SK-N-SH (cell line): ENCODE data around the gene ZCCHC17. TPM values are rescaled to one million over a fixed set of nuclear protein-coding genes. Genes with fewer than 3 reads are reported as not detected.

ENCODE experiments used
- CTCF ChIA-PET: fragments of 300-600, 350-600 bp; formaldehyde crosslinking; extraction: SDS; loops from one replicate; lab custom pipeline; 2021; lab: Yijun Ruan, JAX
- POLR2A ChIA-PET: fragments of 350-600 bp; sonication (Branson Sonifier 250); formaldehyde crosslinking; extraction: SDS; loops from one replicate; lab custom pipeline; 2020; ENCODE audit warnings: antibody characterized with exemption, inconsistent platforms; lab: Yijun Ruan, JAX
- DNase-seq: peaks from one replicate; pipeline ENCODE4 v3.0.0; 2012
- H2AFZ ChIP-seq: fragments of 200-600 bp; sonication (generic); 2 replicates; pipeline ENCODE4 v1.8.1; 2016; ENCODE audit warnings: antibody characterized with exemption, mild to moderate bottlenecking, low read depth
- H3F3A ChIP-seq: fragments of 200-600 bp; sonication (generic); replicated peaks from 2 replicates; pipeline ENCODE3; 2016; ENCODE audit warnings: antibody characterized with exemption, mild to moderate bottlenecking; ENCODE audit not compliant: insufficient read depth
- H3K27ac ChIP-seq, 2 experiments: fragments of 200-500 bp in 1 of 2; fragments of 200-600 bp in 1 of 2; sonication (Bioruptor generic) in 1 of 2; sonication (generic), shearing (Covaris generic) in 1 of 2; 2 replicates each; pipeline versions ENCODE4 v1.5.1 to v1.6.1; 2014 to 2016; ENCODE audit warnings: low read depth in 2 of 2, inconsistent platforms in 1 of 2, low read length in 1 of 2, mild to moderate bottlenecking in 1 of 2, mixed read lengths in 1 of 2
- H3K27me3 ChIP-seq: fragments of 200-600 bp; sonication (generic), shearing (Covaris generic); 2 replicates; pipeline ENCODE4 v1.6.1; 2016; ENCODE audit warnings: mixed run types; ENCODE audit not compliant: insufficient read depth
- H3K36me3 ChIP-seq, 2 experiments: fragments of 200-500 bp in 1 of 2; fragments of 200-600 bp in 1 of 2; sonication (Bioruptor generic) in 1 of 2; sonication (generic) in 1 of 2; replicated peaks in 1 of 2; 2 replicates each; pipeline versions ENCODE3 to v1.5.1; 2014 to 2016; ENCODE audit warnings: low read length in 1 of 2, mild to moderate bottlenecking in 1 of 2; ENCODE audit not compliant: insufficient read depth in 2 of 2, control insufficient read depth in 1 of 2
- H3K4me1 ChIP-seq, 2 experiments: fragments of 200-500 bp in 1 of 2; fragments of 200-600 bp in 1 of 2; sonication (Bioruptor generic) in 1 of 2; sonication (generic), shearing (Covaris generic) in 1 of 2; 2 replicates each; pipeline versions ENCODE4 v1.5.1 to v1.6.1; 2014 to 2016; ENCODE audit warnings: low read depth in 1 of 2, low read length in 1 of 2, mixed run types in 1 of 2; ENCODE audit not compliant: insufficient read depth in 2 of 2, control insufficient read depth in 1 of 2
- H3K4me2 ChIP-seq: fragments of 200-600 bp; sonication (generic), shearing (Covaris generic); 2 replicates; pipeline ENCODE4 v1.6.1; 2017; ENCODE audit warnings: mixed run types
- H3K4me3 ChIP-seq, 2 experiments: fragments of 200-500 bp in 1 of 2; fragments of 200-600 bp in 1 of 2; sonication (Bioruptor generic) in 1 of 2; sonication (generic), shearing (Covaris generic) in 1 of 2; 2 replicates each; pipeline versions ENCODE4 v1.5.1 to v1.8.1; 2014 to 2016; ENCODE audit warnings: low read depth in 2 of 2, inconsistent platforms in 1 of 2, low read length in 1 of 2, mild to moderate bottlenecking in 1 of 2, mixed read lengths in 1 of 2, moderate library complexity in 1 of 2
- H3K79me2 ChIP-seq: fragments of 200-600 bp; sonication (generic); 2 replicates; pipeline ENCODE4 v1.8.1; 2017; ENCODE audit warnings: mild to moderate bottlenecking; ENCODE audit not compliant: insufficient read depth
- H3K9ac ChIP-seq: fragments of 200-600 bp; sonication (generic); 2 replicates; pipeline ENCODE4 v1.6.1; 2017; ENCODE audit warnings: mixed run types
- H3K9me2 ChIP-seq: fragments of 200-600 bp; sonication (generic); 2 replicates; pipeline ENCODE4 v1.6.1; 2017; ENCODE audit warnings: mixed run types
- H3K9me3 ChIP-seq: fragments of 200-600 bp; sonication (generic); 2 replicates; pipeline ENCODE4 v1.6.1; 2017; ENCODE audit warnings: mixed run types, mild to moderate bottlenecking, moderate library complexity
- H4K20me1 ChIP-seq: fragments of 200-600 bp; sonication (generic); 2 replicates; pipeline ENCODE4 v1.6.1; 2017; ENCODE audit warnings: mild to moderate bottlenecking, mixed run types; ENCODE audit not compliant: insufficient read depth
- ELF1 ChIP-seq: IDR thresholded peaks from 2 replicates; pipeline ENCODE4 v1.4.0; 2012
- EZH2phosphoT487 ChIP-seq: fragments of 200-600 bp; sonication (generic); IDR thresholded peaks from 2 replicates; pipeline ENCODE4 v1.6.1; 2017; ENCODE audit warnings: low read depth, mixed run types, mild to moderate bottlenecking, antibody characterized with exemption, moderate library complexity, borderline replicate concordance
- FOSL2 ChIP-seq: IDR thresholded peaks from 2 replicates; pipeline ENCODE4 v1.4.0; 2012; ENCODE audit warnings: low read depth, mild to moderate bottlenecking, moderate library complexity, borderline replicate concordance
- FOXJ3 ChIP-seq: sonication (generic); formaldehyde crosslinking; IDR thresholded peaks from 2 replicates; pipeline ENCODE4 v1.5.1; 2020; ENCODE audit warnings: mild to moderate bottlenecking, missing genetic modification reagents
- FOXM1 ChIP-seq: IDR thresholded peaks from 2 replicates; pipeline ENCODE4 v1.4.0; 2012; ENCODE audit warnings: low read depth, mild to moderate bottlenecking
- GABPA ChIP-seq: IDR thresholded peaks from 2 replicates; pipeline ENCODE4 v1.4.0; 2012; ENCODE audit warnings: low read depth, mild to moderate bottlenecking
- GATA2 ChIP-seq: sonication (generic); formaldehyde crosslinking; IDR thresholded peaks from 2 replicates; pipeline ENCODE4 v1.5.0; 2020; ENCODE audit warnings: mild to moderate bottlenecking, missing genetic modification reagents
- MAX ChIP-seq: IDR thresholded peaks from 2 replicates; pipeline ENCODE4 v1.4.0; 2012; ENCODE audit warnings: low read depth
- MEF2A ChIP-seq: IDR thresholded peaks from 2 replicates; pipeline ENCODE4 v1.4.0; 2012; ENCODE audit warnings: low read depth, borderline replicate concordance
- NFIC ChIP-seq: IDR thresholded peaks from 2 replicates; pipeline ENCODE4 v1.4.0; 2012; ENCODE audit warnings: borderline replicate concordance
- SIN3A ChIP-seq: IDR thresholded peaks from 2 replicates; pipeline ENCODE4 v1.6.1; 2012; ENCODE audit warnings: low read depth, mild to moderate bottlenecking, low read length, moderate library complexity, borderline replicate concordance
- USF1 ChIP-seq: IDR thresholded peaks from 2 replicates; pipeline ENCODE4 v1.4.0; 2012; ENCODE audit warnings: low read depth, borderline replicate concordance
- YY1 ChIP-seq: IDR thresholded peaks from 2 replicates; pipeline ENCODE4 v1.4.0; 2012; ENCODE audit warnings: low read depth, mild to moderate bottlenecking
- WGBS: methylation state at CpG from one replicate; pipeline ENCODE4 v1.1.6; 2017; ENCODE audit warnings: low lambda C conversion rate; 5-methylcytosine and 5-hydroxymethylcytosine counted together
- polyA plus RNA-seq, 3 experiments: library from polyadenylated mRNA; depleted of rRNA; stranded (reverse); fragments of >200 nt; gene quantifications; 2 replicates each; pipeline ENCODE4 v1.2.3, GENCODE V29; 2012
- TF ChIP-seq, protein P1 (sequence below): fragments of 150-350 bp; IDR thresholded peaks from 2 replicates; pipeline ENCODE4 v1.6.1; 2017; ENCODE audit warnings: antibody characterized with exemption, low read length, low read depth, borderline replicate concordance

The ZCCHC17 gene
- polyA plus RNA-seq, 1 of the 3 experiments (the other 2 are of a cell fraction) = 25.8 TPM

GRCh38 chr1:31373056-31373896 is 76.4 kb downstream of the ZCCHC17 start, which contains the start of gene FABP3:
TSS of gene FABP3 (minus strand) at chr1:31373076. CDS start at chr1:31373014, 62 bp downstream.
- no peaks in the 10 kb centered on the region for H3K36me3 ChIP-seq
- CTCF ChIA-PET = interaction anchor here (1.1 to 12.3 kb wide), 5 partner anchors 17 to 190 kb away, joined by 3 to 88 read pairs (median 8); no protein-coding TSS in a partner anchor
- POLR2A ChIA-PET = interaction anchor here (1.1 kb wide), 1 partner anchor 12 kb away, joined by 3 read pairs; no protein-coding TSS in a partner anchor
- H3K9ac ChIP-seq = no peak within 1 kb of the TSS
- peak within 1 kb of the TSS in 1 of 2 experiments; percentile 7; a peak in 2 of 4 replicates for H3K27ac ChIP-seq
- WGBS = 62% methylated on average over 28 of the region's 44 CpGs
- peak; percentile 68 for DNase-seq
- H2AFZ ChIP-seq = no peak within 1 kb of the TSS
- TF ChIP-seq GATA2 (CRISPR knock-in tag) (no peak), ELF1 (no peak), NFIC (no peak), FOXJ3 (CRISPR knock-in tag) (no peak), SIN3A (no peak), USF1 (no peak), YY1 (no peak), FOXM1 (no peak), FOSL2 (no peak), GABPA (no peak), EZH2phosphoT487 (no peak), MEF2A (no peak), MAX (no peak)
- TF ChIP-seq, protein P1, sequence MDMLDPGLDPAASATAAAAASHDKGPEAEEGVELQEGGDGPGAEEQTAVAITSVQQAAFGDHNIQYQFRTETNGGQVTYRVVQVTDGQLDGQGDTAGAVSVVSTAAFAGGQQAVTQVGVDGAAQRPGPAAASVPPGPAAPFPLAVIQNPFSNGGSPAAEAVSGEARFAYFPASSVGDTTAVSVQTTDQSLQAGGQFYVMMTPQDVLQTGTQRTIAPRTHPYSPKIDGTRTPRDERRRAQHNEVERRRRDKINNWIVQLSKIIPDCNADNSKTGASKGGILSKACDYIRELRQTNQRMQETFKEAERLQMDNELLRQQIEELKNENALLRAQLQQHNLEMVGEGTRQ = no peak
- no peaks in the 10 kb centered on the region for H3K9me3 ChIP-seq
- no peaks in the 10 kb centered on the region for H3K27me3 ChIP-seq
- H3K79me2 ChIP-seq = no peaks in the 10 kb centered on the region
- H3K9me2 ChIP-seq = no peaks in the 10 kb centered on the region
- H3K4me2 ChIP-seq = peak within 1 kb of the TSS; percentile 62; the same call in 1 of the 2 replicates
- H3F3A ChIP-seq = no peaks in the 10 kb centered on the region
- peaks cover 0 to 26% of the 10 kb centered on the region in 2 experiments; a peak in 1 of 4 replicates for H3K4me1 ChIP-seq
- H4K20me1 ChIP-seq = no peaks in the 10 kb centered on the region
- H3K4me3 ChIP-seq = no peak within 1 kb of the TSS
